Middle frontal gyrus (tissue), 1 donor: ENCODE results near the gene SYNPO2L.
"Not testable (repeated sequence)": the region's sequence is repeated elsewhere in the genome, so short reads cannot be mapped to it uniquely, and the experiment has no call there.

Experiments
- DNase-seq: peaks from one replicate; pipeline ENCODE4 v3.0.0-alpha.2; 2015; ENCODE audit warnings: low spot score; ENCODE audit errors: extremely low spot score

SYNPO2L gene

GRCh38 chr10:73655990-73656298 lies at the start of gene SYNPO2L:
SYNPO2L (minus strand) TSS chr10:73656029; CDS start chr10:73655922, 107 bp downstream.
- DNase-seq, result no peak

GRCh38 chr10:73703924-73704323 lies 48.1 kb upstream of the SYNPO2L start:
- not testable (repeated sequence) for DNase-seq

GRCh38 chr10:73698819-73699218 lies 43.0 kb upstream of the SYNPO2L start:
- not testable (repeated sequence) for DNase-seq

GRCh38 chr10:73697675-73698159 lies 41.9 kb upstream of the SYNPO2L start, which contains the start of gene AGAP5:
AGAP5 (minus strand) TSS chr10:73698109; CDS start chr10:73697755, 354 bp downstream.
- DNase-seq, result not testable (repeated sequence)

- not testable (repeated sequence) for DNase-seq
Measured at GRCh38 chr10:73695302-73695701, 39.5 kb upstream of the SYNPO2L start.

- not testable (repeated sequence) for DNase-seq
Measured at GRCh38 chr10:73690755-73691154, 34.9 kb upstream of the SYNPO2L start.

GRCh38 chr10:73689596-73689995 lies 33.8 kb upstream of the SYNPO2L start:
- DNase-seq, result not testable (repeated sequence)

- not testable (repeated sequence) for DNase-seq
Measured at GRCh38 chr10:73687641-73688040, 31.8 kb upstream of the SYNPO2L start.

GRCh38 chr10:73674546-73674945 lies 18.7 kb upstream of the SYNPO2L start:
- DNase-seq, result not testable (repeated sequence)

GRCh38 chr10:73668378-73668777 lies 12.5 kb upstream of the SYNPO2L start:
- DNase-seq, result not testable (repeated sequence)

GRCh38 chr10:73666153-73666809 lies 10.5 kb upstream of the SYNPO2L start:
- not testable (repeated sequence) for DNase-seq

GRCh38 chr10:73665581-73665980 lies 9.8 kb upstream of the SYNPO2L start:
- DNase-seq, result not testable (repeated sequence)

GRCh38 chr10:73664156-73665040 lies 8.6 kb upstream of the SYNPO2L start:
- DNase-seq, result not testable (repeated sequence)

- DNase-seq, result not testable (repeated sequence)
Measured at GRCh38 chr10:73663621-73664020, 7.8 kb upstream of the SYNPO2L start.

GRCh38 chr10:73662705-73663104 lies 6.9 kb upstream of the SYNPO2L start:
- DNase-seq, result not testable (repeated sequence)

GRCh38 chr10:73655257-73655989 lies 406 bp downstream of the SYNPO2L start:
- DNase-seq, result no peak

GRCh38 chr10:73653701-73654100 lies 2.1 kb downstream of the SYNPO2L start:
- no peak for DNase-seq

GRCh38 chr10:73653195-73653594 lies 2.6 kb downstream of the SYNPO2L start:
- no peak for DNase-seq

GRCh38 chr10:73650537-73651331 lies 5.1 kb downstream of the SYNPO2L start:
- no peak for DNase-seq

GRCh38 chr10:73649876-73650536 lies 5.8 kb downstream of the SYNPO2L start:
- DNase-seq, result no peak
